WI38 (cell line): ENCODE data around the gene SDK2.

Experiments
- H3K4me3 ChIP-seq: 2 replicates; pipeline ENCODE4 v1.5.1; 2011; ENCODE audit warnings: low read depth, mild to moderate bottlenecking, control low read depth, low read length
- TF ChIP-seq, protein P1 (sequence below): IDR thresholded peaks from 2 replicates; pipeline ENCODE4 v1.5.1; 2012; ENCODE audit warnings: low read depth, mild to moderate bottlenecking, control low read depth, low read length

Gene SDK2

DNA sequence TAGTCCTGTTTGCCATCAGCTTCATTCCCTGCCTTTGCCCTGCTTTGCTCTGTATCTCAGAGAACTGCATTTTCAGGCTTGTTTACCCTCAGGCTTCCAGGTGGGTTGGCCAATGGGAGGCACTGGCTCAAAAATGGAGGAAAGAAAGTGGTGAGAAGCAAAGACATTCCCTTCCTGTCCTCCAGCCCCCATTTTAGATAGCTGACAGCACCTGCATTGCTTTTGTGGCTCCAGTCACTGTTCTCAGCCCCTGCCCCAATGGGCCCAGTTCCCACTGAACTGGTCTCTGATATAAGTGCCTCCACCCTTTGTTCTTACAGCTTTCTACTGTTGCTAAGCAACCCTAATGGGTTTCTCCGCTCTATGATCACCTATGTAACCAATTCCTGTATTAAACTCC is 19.4 kb upstream of the SDK2 start:
- H3K4me3 ChIP-seq, result no peak overlapping the region
- TF ChIP-seq, protein P1, sequence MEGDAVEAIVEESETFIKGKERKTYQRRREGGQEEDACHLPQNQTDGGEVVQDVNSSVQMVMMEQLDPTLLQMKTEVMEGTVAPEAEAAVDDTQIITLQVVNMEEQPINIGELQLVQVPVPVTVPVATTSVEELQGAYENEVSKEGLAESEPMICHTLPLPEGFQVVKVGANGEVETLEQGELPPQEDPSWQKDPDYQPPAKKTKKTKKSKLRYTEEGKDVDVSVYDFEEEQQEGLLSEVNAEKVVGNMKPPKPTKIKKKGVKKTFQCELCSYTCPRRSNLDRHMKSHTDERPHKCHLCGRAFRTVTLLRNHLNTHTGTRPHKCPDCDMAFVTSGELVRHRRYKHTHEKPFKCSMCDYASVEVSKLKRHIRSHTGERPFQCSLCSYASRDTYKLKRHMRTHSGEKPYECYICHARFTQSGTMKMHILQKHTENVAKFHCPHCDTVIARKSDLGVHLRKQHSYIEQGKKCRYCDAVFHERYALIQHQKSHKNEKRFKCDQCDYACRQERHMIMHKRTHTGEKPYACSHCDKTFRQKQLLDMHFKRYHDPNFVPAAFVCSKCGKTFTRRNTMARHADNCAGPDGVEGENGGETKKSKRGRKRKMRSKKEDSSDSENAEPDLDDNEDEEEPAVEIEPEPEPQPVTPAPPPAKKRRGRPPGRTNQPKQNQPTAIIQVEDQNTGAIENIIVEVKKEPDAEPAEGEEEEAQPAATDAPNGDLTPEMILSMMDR, result no peak

DNA sequence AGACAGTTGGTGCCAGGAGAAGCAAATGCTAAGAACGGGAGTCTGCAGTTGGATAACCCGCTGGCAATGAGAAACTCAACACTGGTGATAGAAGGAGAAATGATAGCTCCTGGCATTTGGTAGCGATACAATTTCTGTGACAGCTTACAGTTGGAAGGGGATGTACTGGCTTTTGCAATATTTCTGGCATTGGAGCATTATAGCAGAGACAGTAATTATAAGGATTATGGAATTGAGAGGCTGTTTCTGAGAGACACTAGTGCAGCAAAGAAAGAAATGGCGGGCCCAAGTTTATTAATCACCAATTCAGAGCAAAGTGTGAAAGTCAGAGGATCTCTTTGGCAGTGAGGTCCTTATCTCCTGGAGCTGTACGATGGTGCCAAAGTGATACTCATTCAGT is 16.1 kb upstream of the SDK2 start:
- no peak overlapping the region for H3K4me3 ChIP-seq
- TF ChIP-seq, protein P1, result no peak

DNA sequence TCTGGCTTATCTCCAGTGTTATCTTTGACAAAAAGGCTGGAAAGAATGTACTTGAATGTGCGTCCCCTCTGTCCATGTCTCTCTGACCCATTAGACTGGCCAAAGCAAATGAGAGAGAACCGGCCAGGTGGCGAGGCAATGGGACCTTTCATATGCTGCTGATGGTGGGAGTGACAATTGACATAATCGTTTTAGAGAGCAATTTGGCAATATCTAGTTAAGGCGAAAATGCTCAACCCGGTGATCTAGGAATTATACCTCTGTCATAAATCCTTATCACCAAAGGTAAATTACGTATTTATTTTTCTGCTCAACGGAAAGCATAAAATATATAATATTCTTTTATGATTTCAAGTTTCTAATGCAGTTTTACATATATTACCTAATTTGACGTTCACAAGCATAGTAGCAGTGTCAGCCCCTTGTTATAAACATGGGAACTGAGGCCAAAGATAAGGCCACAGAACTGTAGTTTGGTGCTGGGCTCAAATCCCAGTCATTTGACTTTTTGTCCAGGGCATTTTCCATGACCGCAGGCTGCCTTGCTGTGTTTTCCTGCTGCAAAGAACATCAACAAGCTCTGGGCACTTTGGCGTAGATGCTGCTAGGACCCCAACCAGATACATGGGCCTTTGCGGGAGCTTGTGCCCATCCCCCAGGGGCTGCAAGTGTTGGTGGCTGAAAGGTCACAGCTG is 14.7 kb upstream of the SDK2 start:
- TF ChIP-seq, protein P1, result no peak

DNA sequence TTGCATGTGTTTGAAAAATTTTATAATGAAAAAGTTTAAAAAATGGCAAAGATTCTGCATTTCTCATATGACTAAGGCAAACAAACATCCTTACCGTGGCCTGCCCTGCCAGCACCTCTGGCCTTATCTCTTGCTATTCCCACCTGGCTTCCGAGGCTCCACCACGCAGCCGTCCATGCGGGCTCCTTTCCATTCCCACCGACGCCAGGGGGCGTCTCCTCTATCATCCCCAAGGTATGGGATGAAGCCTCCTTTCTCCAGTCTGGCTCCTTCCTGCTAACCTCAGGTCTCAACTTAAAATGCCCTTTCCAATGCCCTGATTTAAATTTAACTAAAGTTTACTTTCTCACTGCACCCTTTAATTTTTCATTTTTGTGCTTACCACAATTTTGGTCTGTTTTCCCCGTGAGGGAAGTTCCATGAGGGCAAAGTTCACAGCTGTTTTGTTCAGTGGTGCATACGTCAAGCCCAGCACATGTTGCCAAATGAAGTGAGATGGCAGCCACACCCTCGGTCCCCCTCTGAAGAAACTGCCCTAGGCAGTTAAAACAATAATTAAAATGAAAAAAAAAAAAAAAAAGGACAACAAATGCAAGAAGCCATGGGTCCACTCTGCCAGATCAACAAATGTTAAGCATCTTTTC is 13.3 kb upstream of the SDK2 start:
- TF ChIP-seq, protein P1, result no peak

More for the DNA sequence above, 14.7 kb upstream of the SDK2 start:
- no peak overlapping the region for H3K4me3 ChIP-seq

DNA sequence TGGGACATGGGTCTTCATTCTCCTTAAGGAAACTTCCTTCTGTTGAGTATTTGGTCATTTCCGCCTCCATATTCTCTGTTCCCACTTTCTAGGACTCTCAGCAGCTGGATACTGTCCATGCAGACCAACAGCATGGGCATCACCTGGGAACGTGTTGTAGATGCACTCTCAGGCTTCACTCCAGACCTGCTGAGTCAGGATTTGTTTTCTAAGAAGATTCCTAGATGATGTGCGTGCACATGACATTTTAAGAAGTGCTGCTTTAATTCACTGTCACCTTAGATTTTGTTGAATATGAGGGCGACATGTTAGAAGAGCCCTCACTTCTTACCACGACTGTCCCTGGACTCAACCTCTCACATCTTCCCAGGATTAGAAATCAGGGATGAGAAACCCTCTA is 10.0 kb upstream of the SDK2 start:
- no peak overlapping the region for H3K4me3 ChIP-seq
- TF ChIP-seq, protein P1, result no peak

More for the DNA sequence above, 13.3 kb upstream of the SDK2 start:
- H3K4me3 ChIP-seq, result no peak overlapping the region

DNA sequence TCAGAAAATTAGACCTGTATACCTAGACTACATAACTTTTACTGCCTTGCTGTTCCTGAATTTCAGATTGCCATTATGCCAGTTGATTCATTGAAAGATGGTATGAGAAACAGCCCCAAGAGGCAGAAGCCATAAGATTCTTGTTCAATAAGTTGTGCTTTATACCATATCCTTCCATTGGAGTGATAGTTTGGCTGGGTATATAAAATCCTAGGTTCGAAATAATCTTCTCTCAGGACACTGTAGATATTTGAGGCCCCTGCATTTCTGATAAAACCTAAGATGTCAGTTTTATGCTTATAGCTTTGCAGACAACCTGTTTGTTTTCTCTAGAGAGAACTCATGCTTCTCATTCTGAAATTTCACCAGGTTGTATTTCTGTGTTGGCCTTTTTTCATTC is 9.6 kb upstream of the SDK2 start:
- TF ChIP-seq, protein P1, result no peak
- no peak overlapping the region for H3K4me3 ChIP-seq

DNA sequence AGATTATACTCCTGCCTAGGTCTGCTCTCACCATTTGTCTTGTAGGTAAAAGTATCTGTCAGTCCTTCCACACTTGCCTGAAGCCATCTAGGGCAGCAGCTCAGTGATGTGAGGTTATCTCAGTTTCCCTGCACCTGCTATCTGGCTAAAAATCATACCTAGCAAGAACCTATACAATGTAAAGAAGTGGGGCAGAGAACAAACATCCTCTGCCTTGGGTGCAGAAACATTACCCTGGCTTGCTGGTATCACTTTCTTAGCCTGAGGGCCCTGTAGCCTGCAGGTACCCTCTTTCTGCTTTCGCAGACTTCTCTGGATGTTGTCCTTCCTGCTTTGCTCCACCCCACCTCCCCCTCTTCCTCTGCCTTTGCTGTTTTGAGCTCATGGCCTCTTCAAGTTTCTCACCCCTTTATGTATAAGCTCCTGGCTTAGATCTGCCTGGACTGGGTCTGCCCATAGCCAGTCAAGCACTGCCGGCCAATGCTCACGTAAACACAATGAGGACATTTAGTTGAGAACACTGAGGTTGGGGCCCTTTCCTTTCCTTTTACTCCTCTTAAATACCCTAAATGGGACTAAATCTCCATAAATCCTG is 8.7 kb upstream of the SDK2 start:
- TF ChIP-seq, protein P1, result no peak
- no peak overlapping the region for H3K4me3 ChIP-seq
